HepG2 (cell line): ENCODE measurements around the gene MT4. TPM values are rescaled to one million over a fixed set of nuclear protein-coding genes. Genes with fewer than 3 reads are reported as not detected.

Source experiments
- ATF5 ChIP-seq: sonication (generic); formaldehyde crosslinking; IDR thresholded peaks from 2 replicates; pipeline ENCODE4 v1.4.0; 2020; ENCODE audit warnings: mild to moderate bottlenecking, low read depth, missing genetic modification reagents
- BCL3 ChIP-seq: sonication (generic); formaldehyde crosslinking; IDR thresholded peaks from 2 replicates; pipeline ENCODE4 v1.5.1; 2020; ENCODE audit warnings: mild to moderate bottlenecking, missing genetic modification reagents, moderate library complexity
- DBP ChIP-seq: sonication (generic); formaldehyde crosslinking; IDR thresholded peaks from 2 replicates; pipeline ENCODE4 v1.4.0; 2020; ENCODE audit warnings: missing genetic modification reagents; ENCODE audit errors: not compliant biosample characterization
- DMAP1 ChIP-seq: IDR thresholded peaks from 2 replicates; pipeline ENCODE4 v1.6.1; 2016
- HOMEZ ChIP-seq: IDR thresholded peaks from 2 replicates; pipeline ENCODE4 v1.6.1; 2016; ENCODE audit warnings: low read depth
- HOXD1 ChIP-seq: sonication (generic); formaldehyde crosslinking; IDR thresholded peaks from 2 replicates; pipeline ENCODE4 v1.5.0; 2020; ENCODE audit warnings: missing genetic modification reagents
- LBX2 ChIP-seq: sonication (generic); formaldehyde crosslinking; IDR thresholded peaks from 2 replicates; pipeline ENCODE4 v1.5.0; 2020; ENCODE audit warnings: missing genetic modification reagents, mild to moderate bottlenecking, borderline replicate concordance
- NFAT5 ChIP-seq: sonication (generic); formaldehyde crosslinking; IDR thresholded peaks from 2 replicates; pipeline ENCODE4 v1.4.0; 2020; ENCODE audit warnings: missing genetic modification reagents
- NFIC ChIP-seq: IDR thresholded peaks from 2 replicates; pipeline ENCODE4 v1.6.1; 2012; ENCODE audit warnings: mild to moderate bottlenecking, low read length, inconsistent platforms
- ZBTB34 ChIP-seq: sonication (generic); formaldehyde crosslinking; IDR thresholded peaks from 2 replicates; pipeline ENCODE4 v1.8.0; 2022; ENCODE audit warnings: mild to moderate bottlenecking, missing genetic modification reagents
- ZFP41 ChIP-seq: sonication (generic); formaldehyde crosslinking; IDR thresholded peaks from 2 replicates; pipeline ENCODE4 v1.4.0; 2020; ENCODE audit warnings: mild to moderate bottlenecking, missing genetic modification reagents, borderline replicate concordance
- ZNF143 ChIP-seq: sonication (generic); formaldehyde crosslinking; IDR thresholded peaks from 2 replicates; pipeline ENCODE4 v1.4.0; 2020; ENCODE audit warnings: missing genetic modification reagents
- ZNF180 ChIP-seq: sonication (generic); formaldehyde crosslinking; IDR thresholded peaks from 2 replicates; pipeline ENCODE4 v1.4.0; 2020; ENCODE audit warnings: low read depth, missing genetic modification reagents, borderline replicate concordance
- ZNF280B ChIP-seq: sonication (generic); formaldehyde crosslinking; IDR thresholded peaks from 2 replicates; pipeline ENCODE4 v1.5.0; 2020; ENCODE audit warnings: missing genetic modification reagents, mild to moderate bottlenecking, borderline replicate concordance
- ZNF431 ChIP-seq: sonication (generic); formaldehyde crosslinking; IDR thresholded peaks from 2 replicates; pipeline ENCODE4 v1.9.0; 2022; ENCODE audit warnings: missing genetic modification reagents, low read depth, mild to moderate bottlenecking, borderline replicate concordance
- polyA plus RNA-seq, 8 experiments: library from polyadenylated mRNA; depleted of rRNA in 3 of 8; stranded (reverse) in 7 of 8; unstranded in 1 of 8; fragments of >200 nt; fragmentation: Illumina TruSeq in 4 of 8; extraction: Trizol in 4 of 8; gene quantifications; 2 replicates each; pipeline versions ENCODE4 v1.2.1 to v1.2.3, GENCODE V29; 2011 to 2016; ENCODE audit warnings: low read depth in 4 of 8, missing spikeins in 1 of 8, mixed read lengths in 1 of 8; ENCODE audit not compliant: insufficient read depth in 1 of 8
- total RNA-seq, 5 experiments: library from RNA; depleted of rRNA; stranded (reverse); fragments of >200 nt; fragmentation: Illumina TruSeq; extraction: Trizol; gene quantifications; 2 replicates each; pipeline ENCODE4 v1.2.3, GENCODE V29; 2016; ENCODE audit warnings: low read depth in 1 of 5

Gene MT4
- total and polyA plus RNA-seq, 2 of the 13 experiments (the other 11 are each of a cell fraction or from before 2014, with no cell fraction given) = not detected

GRCh38 chr16:56608876-56609462, 44.1 kb downstream of the MT4 start (continued):
- TF ChIP-seq ZNF280B (CRISPR knock-in tag) = no peak
- no peak for TF ChIP-seq ZFP41 (CRISPR knock-in tag)
- no peak for TF ChIP-seq ZNF143 (CRISPR knock-in tag)
- no peak for TF ChIP-seq ATF5
- no peak for TF ChIP-seq NFIC
- TF ChIP-seq DMAP1 (CRISPR knock-in tag) = no peak
- TF ChIP-seq ZBTB34 = 0 out of 2 replicates have a peak, but pooled peaks have one; percentile 21
- TF ChIP-seq HOXD1 (CRISPR knock-in tag) = no peak
- TF ChIP-seq DBP = peak; percentile 14
- no peak for TF ChIP-seq NFAT5 (CRISPR knock-in tag)
- TF ChIP-seq HOMEZ (CRISPR knock-in tag) = no peak
- TF ChIP-seq LBX2 (CRISPR knock-in tag) = no peak; the same call in 1 of the 2 replicates
- TF ChIP-seq ZNF431 (CRISPR knock-in tag) = no peak
- TF ChIP-seq ZNF180 = 0 out of 2 replicates have a peak, but pooled peaks have one; percentile 59
- no peak for TF ChIP-seq BCL3 (CRISPR knock-in tag)
